AG04449 (cell line): ENCODE results near the gene NBR1.
"Not testable (repeated sequence)": the region's sequence is repeated elsewhere in the genome, so short reads cannot be mapped to it uniquely, and the experiment has no call there.

ENCODE experiments used
- CTCF ChIA-PET: fragments of 350-600 bp; formaldehyde crosslinking; extraction: SDS; loops from one replicate; lab custom pipeline; 2021; ENCODE audit warnings: antibody characterized with exemption; lab: Yijun Ruan, JAX
- POLR2A ChIA-PET: fragments of 400-600, 350-600 bp; formaldehyde crosslinking; extraction: SDS; loops from one replicate; lab custom pipeline; 2020; ENCODE audit warnings: antibody characterized with exemption, inconsistent platforms; lab: Yijun Ruan, JAX
- DNase-seq: peaks from one replicate; pipeline ENCODE4 v3.0.0-alpha.2; 2010; ENCODE audit warnings: low read depth, low spot score
- H3K4me3 ChIP-seq: 2 replicates; pipeline ENCODE4 v1.5.1; 2011; ENCODE audit warnings: low read depth, mild to moderate bottlenecking, control low read depth, low read length
- CTCF ChIP-seq: IDR thresholded peaks from one replicate; pipeline ENCODE4 v1.5.1; 2011; ENCODE audit warnings: mild to moderate bottlenecking, moderate library complexity, low read length, control low read depth, inconsistent platforms; ENCODE audit not compliant: insufficient read depth; ENCODE audit errors: missing control alignments

The NBR1 gene

GRCh38 chr17:43129671-43130010 is 41.4 kb upstream of the NBR1 start:
- DNase-seq, result no peak
- POLR2A ChIA-PET, result interaction anchor here (1.3 kb wide), 1 partner anchor 187 kb away, joined by 4 read pairs; no protein-coding TSS in a partner anchor
- no peak overlapping the region for H3K4me3 ChIP-seq
- CTCF ChIA-PET, result interaction anchor here (1.4 kb wide), 1 partner anchor 106 kb away, joined by 6 read pairs; no protein-coding TSS in a partner anchor
- TF ChIP-seq CTCF, result no peak

- DNase-seq, result no peak
- TF ChIP-seq CTCF, result no peak
- CTCF ChIA-PET, result interaction anchor here (1.1 kb wide), 1 partner anchor 11 kb away, joined by 3 read pairs; no protein-coding TSS in a partner anchor
- POLR2A ChIA-PET, result no interaction called here
- H3K4me3 ChIP-seq, result no peak overlapping the region
Observed at GRCh38 chr17:43132117-43132516, 38.9 kb upstream of the NBR1 start.

GRCh38 chr17:43133439-43133838 is 37.6 kb upstream of the NBR1 start:
- ChIA-PET POLR2A (interaction anchor here (0.6 to 0.7 kb wide), 2 partner anchors 14 to 51 kb away, joined by 3 read pairs; no protein-coding TSS in a partner anchor), CTCF (interaction anchor here (1.1 kb wide), 1 partner anchor 35 kb away, joined by 3 read pairs; no protein-coding TSS in a partner anchor)
- H3K4me3 ChIP-seq, DNase-seq: not testable (repeated sequence)

- no peak for DNase-seq
- no peak for TF ChIP-seq CTCF
- H3K4me3 ChIP-seq, result no peak overlapping the region
- ChIA-PET POLR2A (no interaction called here), CTCF (no interaction called here)
Observed at GRCh38 chr17:43134774-43135453, 36.1 kb upstream of the NBR1 start.

GRCh38 chr17:43135454-43135819 is 35.6 kb upstream of the NBR1 start:
- no peak for TF ChIP-seq CTCF
- no peak overlapping the region for H3K4me3 ChIP-seq
- CTCF ChIA-PET, result no interaction called here
- no peak for DNase-seq
- POLR2A ChIA-PET, result no interaction called here

GRCh38 chr17:43136574-43136973 is 34.4 kb upstream of the NBR1 start:
- POLR2A ChIA-PET, CTCF ChIA-PET: not testable (repeated sequence)

GRCh38 chr17:43138531-43138930 is 32.5 kb upstream of the NBR1 start:
- DNase-seq, H3K4me3 ChIP-seq, POLR2A ChIA-PET, CTCF ChIA-PET: not testable (repeated sequence)

More at GRCh38 chr17:43136574-43136973, 34.4 kb upstream of the NBR1 start:
- DNase-seq, H3K4me3 ChIP-seq: not testable (repeated sequence)
